HG03095 (cell line): ENCODE measurements around the gene PCMT1.
"Not testable (repeated sequence)": the region's sequence is repeated elsewhere in the genome, so short reads cannot be mapped to it uniquely, and the experiment has no call there.

Experiments used
- ATAC-seq: cut with Tn5 transposase; IDR thresholded peaks from one replicate; pipeline ENCODE4 v1.9.1; 2021; ENCODE audit warnings: moderate library complexity; ENCODE audit not compliant: unreplicated experiment

PCMT1 gene

DNA sequence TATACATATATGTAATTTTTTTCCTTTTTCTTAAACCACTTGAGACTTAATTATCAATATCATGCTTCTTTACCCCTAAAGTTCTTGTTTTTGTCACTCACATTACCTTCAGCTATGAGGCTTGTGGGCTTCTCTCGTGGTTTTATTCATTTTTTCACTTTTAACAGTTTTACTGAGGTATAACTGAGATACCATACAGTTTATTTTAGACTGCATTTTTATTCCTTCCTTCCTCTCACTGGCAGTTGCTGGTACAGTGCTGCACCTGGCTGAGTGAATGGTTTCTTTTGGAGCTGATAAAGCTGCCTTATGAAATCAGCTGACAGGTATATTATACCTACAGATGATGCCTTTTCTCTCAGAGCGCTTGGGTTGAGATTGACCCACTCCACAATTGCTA is 60.3 kb downstream of the PCMT1 start:
- no peak for ATAC-seq

- no peak for ATAC-seq
Measured at GRCh38 chr6:149813351-149813750, 63.8 kb downstream of the PCMT1 start.

DNA sequence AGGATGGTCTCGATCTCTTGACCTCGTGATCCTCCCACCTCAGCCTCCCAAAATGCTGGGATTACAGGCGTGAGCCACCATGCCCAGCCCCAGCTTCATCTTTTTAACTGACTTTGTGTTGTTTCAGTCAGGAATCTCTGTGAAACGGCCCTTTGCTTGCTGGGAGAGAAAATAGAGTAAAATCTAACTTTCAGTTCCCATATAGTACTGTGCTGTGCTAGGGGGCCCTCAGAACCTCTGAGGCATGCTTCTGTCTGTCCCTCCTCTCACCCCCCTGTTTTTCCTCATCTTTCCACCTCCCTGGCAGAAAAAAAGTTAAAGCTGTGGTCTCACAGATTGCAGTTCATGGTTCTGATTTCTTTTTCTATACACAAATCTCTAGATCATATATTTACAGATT is 66.2 kb downstream of the PCMT1 start:
- ATAC-seq = no peak

DNA sequence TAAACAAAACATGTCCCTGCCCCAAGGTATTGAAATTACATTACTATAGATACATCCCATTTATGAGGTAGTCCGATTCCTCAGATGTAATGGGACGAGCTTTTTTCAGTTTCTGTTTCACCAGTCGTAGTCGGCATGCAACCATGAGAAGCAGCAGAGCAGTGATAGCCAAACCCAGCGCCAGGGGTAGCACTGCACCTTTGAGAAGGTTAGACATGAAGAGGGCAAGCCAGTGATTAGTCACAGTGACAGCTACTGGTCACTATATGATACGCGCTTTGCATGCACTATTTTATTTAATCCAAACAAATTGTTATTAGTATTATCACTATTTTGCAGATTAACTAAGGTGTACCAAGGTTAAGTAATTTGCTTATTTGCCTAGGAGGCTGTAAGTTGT is 71.0 kb downstream of the PCMT1 start:
- no peak for ATAC-seq

DNA sequence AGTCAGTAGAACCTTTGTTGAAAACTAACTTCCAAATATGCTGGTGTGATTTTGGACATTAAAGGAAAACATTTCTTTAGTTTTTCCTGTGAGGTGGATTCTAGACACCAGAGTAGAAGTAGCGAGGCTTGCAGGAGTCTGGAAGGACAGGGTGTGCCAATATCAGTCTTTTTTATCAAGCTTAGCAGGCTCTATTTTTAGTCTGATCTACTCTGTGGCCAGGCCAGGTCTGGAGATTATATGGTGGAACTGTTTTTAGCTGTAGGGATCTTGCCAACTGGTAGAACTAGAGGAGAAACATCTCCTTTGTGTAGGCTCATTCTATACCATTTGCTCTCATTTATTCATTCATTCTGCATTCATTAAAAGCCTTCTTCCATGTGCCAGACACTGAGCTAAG is 72.0 kb downstream of the PCMT1 start:
- ATAC-seq = no peak

- no peak for ATAC-seq
Measured at GRCh38 chr6:149823013-149823412, 73.5 kb downstream of the PCMT1 start.

DNA sequence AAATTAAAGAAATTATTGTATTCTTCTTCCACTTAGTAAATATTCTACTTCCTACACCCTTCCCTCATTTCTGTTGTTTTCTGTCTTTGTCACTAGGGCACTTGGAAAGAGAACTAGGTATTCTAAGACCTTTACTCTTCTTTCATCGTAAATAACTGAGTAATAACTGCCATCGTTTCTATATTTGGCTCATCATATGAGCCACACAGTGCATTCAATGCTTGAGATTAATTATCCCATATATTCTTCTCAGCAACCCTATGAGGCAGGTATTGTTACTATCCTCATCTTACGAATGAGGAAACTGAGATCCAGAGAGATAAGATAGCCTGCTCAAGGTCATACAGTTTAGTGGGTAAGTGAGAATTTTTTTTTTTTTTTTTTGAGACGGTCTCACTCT is 75.8 kb downstream of the PCMT1 start:
- no peak for ATAC-seq

- no peak for ATAC-seq
Measured at GRCh38 chr6:149830731-149831307, 81.3 kb downstream of the PCMT1 start.

DNA sequence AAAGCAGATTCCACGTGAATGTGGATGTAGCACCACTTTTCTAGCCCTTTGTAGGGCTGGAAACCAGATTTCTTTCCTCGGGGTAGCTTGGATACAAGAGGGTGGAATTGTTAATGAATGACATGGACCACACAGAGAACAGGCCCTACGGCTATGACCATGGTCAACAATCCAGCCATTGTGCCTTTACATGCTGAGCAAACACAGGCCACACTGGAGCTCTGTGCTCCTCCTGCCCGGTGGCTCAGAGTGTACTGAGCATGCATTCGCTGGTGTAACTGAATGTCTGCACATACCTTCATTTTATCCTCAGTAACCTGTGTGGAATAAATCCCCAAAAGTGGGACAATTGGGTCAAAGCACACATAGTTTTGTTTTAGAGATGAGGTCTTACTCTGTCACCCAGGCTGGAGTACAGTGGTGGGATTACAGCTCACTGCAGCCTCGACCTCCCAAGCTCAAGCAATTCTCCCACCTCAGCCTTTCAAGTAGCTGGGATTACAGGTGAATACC is 81.8 kb downstream of the PCMT1 start:
- ATAC-seq = no peak

DNA sequence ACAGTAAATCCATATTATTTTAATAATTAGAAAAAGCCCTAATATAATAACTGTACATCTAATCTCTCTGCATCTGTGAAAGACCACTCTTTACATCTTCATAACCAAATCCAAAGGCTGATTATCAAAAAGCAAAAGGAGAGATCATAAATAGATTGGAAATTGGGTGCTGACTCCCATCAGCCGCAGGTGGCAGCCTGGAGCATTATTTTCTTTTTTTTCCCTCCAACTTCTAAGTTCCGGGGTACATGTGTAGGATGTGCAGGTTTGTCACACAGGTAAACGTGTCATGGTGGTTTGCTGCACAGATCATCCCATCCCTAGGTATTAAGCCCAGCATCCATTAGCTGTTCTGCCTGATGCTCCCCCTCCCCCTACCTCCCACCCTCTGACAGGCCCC is 84.1 kb downstream of the PCMT1 start:
- ATAC-seq = no peak

GRCh38 chr6:149834513-149835481 is 85.3 kb downstream of the PCMT1 start:
- no peak for ATAC-seq

GRCh38 chr6:149840345-149841075 is 91.0 kb downstream of the PCMT1 start:
- no peak for ATAC-seq

DNA sequence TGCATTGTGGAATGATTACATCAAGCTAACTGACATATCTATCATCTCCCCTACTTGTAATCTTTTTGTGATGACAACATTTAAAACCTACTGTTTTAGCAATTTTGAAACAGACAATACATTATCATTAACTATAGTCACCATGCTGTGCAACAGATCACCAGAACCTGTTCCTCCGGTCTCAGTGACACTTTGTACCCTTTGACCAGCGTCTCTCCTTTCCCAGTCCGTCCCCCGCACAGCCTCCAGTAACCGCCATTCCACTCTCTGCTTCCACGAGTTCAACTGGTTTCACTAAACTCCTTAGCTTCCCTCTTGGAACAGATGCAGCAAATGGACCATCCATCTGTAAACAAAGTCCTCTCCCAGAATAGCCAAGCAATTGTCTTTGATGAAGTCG is 92.8 kb downstream of the PCMT1 start:
- ATAC-seq = no peak

DNA sequence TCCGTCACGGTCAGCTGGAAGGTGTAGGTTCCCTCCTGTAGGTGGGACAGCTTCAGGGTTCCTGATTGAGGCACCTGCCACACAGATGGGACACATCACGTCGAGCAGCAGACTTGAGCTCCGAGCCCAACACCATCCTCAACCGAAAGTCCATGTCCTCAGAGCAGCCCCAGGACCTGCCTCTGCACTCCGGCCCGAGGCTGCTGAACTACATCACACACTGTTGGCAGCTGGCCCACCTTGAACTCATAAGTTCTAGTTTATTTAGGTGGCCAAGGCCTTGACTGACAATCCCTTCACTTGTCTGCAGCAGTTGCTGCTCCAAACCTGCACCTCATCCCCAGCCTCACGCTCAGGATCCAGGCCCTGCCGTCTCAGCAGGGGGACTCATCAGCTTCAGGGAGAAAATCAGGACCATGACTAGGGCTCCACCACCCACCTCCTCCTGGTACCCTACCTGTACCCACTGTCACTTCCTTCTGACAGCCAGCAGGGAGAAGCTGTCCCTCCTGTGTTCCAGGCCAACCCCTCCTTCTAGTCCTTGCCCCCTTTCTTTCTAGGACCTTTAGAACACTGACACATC is 93.6 kb downstream of the PCMT1 start:
- no peak for ATAC-seq

GRCh38 chr6:149844036-149844435 is 94.5 kb downstream of the PCMT1 start:
- not testable (repeated sequence) for ATAC-seq

DNA sequence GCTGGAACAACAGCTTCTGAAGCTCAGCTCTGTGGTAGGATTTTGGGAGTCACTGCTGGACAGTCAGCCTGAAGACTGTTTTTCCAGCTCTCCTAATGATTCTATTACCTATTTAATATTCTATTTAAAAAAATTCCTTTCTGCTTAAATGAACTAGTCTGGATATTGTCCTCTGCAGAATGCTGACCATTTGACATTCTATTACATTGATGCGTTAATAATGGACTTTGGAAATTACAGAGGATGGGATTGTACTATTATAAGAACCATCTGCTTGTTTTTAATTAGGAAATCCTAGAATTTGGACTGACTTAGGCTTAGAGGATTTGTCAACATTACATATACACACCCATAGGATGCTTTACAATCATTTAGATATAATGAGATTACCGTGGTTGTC is 94.9 kb downstream of the PCMT1 start:
- ATAC-seq = no peak

DNA sequence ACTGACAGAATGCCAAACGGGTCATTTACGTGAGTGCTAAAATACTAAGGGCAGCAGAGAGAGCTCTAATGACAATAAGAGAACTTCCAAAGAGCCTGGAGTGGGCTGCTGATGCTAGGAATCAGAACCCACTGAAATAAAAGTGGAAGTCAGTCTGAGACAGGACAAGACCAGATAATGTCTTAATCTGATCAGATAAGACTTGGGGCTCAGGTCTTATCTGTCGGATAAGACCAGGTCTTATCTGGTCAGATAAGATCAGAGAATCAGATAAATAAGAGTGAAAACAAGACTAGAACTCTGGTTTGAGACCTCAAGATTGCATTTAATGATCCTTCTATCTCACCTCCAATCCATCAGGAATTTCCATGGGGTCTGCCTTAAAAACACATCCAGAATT is 96.0 kb downstream of the PCMT1 start:
- ATAC-seq = no peak

DNA sequence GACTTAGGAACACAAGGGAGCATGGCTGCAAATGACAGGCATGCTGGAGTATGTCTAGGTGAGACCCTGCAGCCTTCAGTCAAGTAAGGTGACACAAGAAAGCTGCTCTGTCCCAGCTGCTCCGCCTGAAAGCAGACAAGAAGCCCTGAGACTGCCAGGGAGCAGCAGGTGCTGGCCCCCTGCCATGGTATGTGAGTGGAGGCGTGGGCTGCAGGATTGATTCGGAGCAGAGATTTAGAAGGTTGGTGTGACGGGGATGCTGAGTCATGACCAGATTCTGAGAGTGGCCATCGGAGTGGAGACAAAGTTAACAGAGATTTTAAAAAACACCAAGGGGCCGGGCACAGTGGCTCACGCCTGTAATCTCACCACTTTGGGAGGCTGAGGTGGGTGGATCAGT is 96.8 kb downstream of the PCMT1 start:
- no peak for ATAC-seq

- no peak for ATAC-seq
Measured at GRCh38 chr6:149847939-149848267, 98.4 kb downstream of the PCMT1 start.

GRCh38 chr6:149848343-149848742 is 98.8 kb downstream of the PCMT1 start:
- not testable (repeated sequence) for ATAC-seq

DNA sequence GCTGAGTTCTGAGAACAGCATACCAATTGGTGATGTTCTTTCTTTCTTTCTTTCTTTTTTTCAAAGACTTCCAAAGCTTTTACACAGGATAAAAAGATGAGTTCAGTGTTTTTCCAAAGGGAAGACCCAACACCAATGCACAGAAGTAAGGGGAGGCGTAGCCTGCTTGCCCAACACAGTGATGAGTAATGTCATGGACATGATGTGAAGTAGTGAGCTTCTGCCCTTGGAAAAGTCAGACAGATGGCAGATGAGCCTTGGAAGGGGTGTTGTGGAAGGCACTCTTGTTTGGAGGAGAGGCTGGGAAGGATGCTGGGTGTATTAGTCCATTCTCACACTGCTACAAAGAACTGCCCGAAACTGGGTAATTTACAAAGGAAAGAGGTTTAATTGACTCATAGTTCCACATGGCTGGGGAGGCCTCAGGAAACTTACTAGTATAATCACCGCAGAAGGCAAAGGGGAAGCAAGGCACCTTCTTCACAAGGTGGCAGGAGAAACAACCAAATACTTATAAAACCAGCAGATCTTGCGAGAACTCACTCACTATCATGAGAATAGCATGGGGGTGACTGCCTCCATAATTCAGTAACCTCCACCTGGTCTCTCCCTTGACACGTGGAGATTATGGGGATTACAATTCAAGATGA is 102.0 kb downstream of the PCMT1 start:
- no peak for ATAC-seq
